Pancreas (tissue), 10 donors: ENCODE data around the gene RAPGEFL1. TPM values are rescaled to one million over a fixed set of nuclear protein-coding genes. Genes with fewer than 3 reads are reported as not detected.

Experiments
- ATAC-seq, 4 donors: fragments of 200-7000 bp; cut with Tn5 transposase; one replicate each; pipeline versions ENCODE4 v1.8.0 to v1.9.1; 2020; ENCODE audit warnings: mild to moderate bottlenecking in 4 of 4, moderate library complexity in 4 of 4
- DNase-seq, 6 donors: peaks; one replicate each; pipeline ENCODE4 v3.0.0-alpha.2; 2020
- FAIRE-seq: peaks from 2 replicates; lab custom pipeline; 2012; peaks lifted over from hg19 to GRCh38; lab: Jason Lieb, UNC
- H3K27ac ChIP-seq, 4 donors: fragments of 200-600 bp; sonication (generic); 1 replicate in 3 of 4; 2 replicates in 1 of 4; pipeline versions ENCODE4 v1.5.0 to v1.8.0; 2020
- H3K27me3 ChIP-seq, 4 donors: fragments of 200-600 bp; one replicate each; pipeline ENCODE4 v1.8.0; 2021
- H3K36me3 ChIP-seq, 3 donors: fragments of 200-600 bp; sonication (generic) in 1 of 3; one replicate each; pipeline versions ENCODE4 v1.5.0 to v1.8.0; 2020 to 2021
- H3K4me1 ChIP-seq, 3 donors: fragments of 200-600 bp; one replicate each; pipeline ENCODE4 v1.8.0; 2021
- H3K4me3 ChIP-seq, 4 donors: fragments of 200-600 bp; sonication (generic) in 2 of 4; one replicate each; pipeline versions ENCODE4 v1.5.0 to v1.8.0; 2020 to 2021
- H3K9me3 ChIP-seq, 4 donors: fragments of 200-600 bp; one replicate each; pipeline ENCODE4 v1.8.0; 2021
- WGBS, 2 donors: extraction: QIAGEN DNeasy Blood & Tissue Kit; methylation state at CpG; one replicate each; pipeline ENCODE4 v1.1.7; 2013; 5-methylcytosine and 5-hydroxymethylcytosine counted together
- intact Hi-C, 3 donors: fragments of 100-400 bp; cut with DNase I; formaldehyde crosslinking; loops; one replicate each; pipeline versions ENCODE4 v1.11.1 to v1.14.2; 2022
- polyA plus RNA-seq, 2 donors: library from polyadenylated mRNA; stranded (reverse); fragments of 200-250 nt; gene quantifications; one replicate each; pipeline ENCODE4 v1.2.3, GENCODE V29; 2013
- total RNA-seq, 6 donors: library from RNA; stranded (reverse); fragmentation: NEBNext Ultra II Directional in 4 of 6; extraction: Animal tissue kit (Norgen Biotek cat#: 25700) in 4 of 6; gene quantifications; one replicate each; pipeline versions ENCODE4 v1.2.1 to v1.2.4, GENCODE V29; 2021 to 2023
- TF ChIP-seq, protein P1 (sequence below), 4 donors: fragments of 200-600 bp; sonication (generic) in 3 of 4; IDR thresholded peaks; one replicate each; pipeline versions ENCODE4 v1.5.0 to v1.8.0; 2021; ENCODE audit warnings: antibody characterized with exemption in 4 of 4
- donor health status: healthy with polysubstance abuse.
- donor health status: DM: no; HTN: no; CAD: no; lungs with moderate emphysema.
- donor health status: DM: no; HTN: no; CAD: no.
- donor health status: control.
- donor health status: control.
- donor health status: Bipolar disorder and iron deficiency.
- donor health status: DM: yes; HTN: yes; CAD: no.
- donor health status: DM: no; HTN: no; CAD: no.
- donor health status: DM: no; HTN: no; CAD: no.
- donor health status: DM: yes; HTN: yes; CAD: no.

The RAPGEFL1 gene
- total and polyA plus RNA-seq, 8 donors = 2.6 to 10.6 (median 4.4) TPM

DNA sequence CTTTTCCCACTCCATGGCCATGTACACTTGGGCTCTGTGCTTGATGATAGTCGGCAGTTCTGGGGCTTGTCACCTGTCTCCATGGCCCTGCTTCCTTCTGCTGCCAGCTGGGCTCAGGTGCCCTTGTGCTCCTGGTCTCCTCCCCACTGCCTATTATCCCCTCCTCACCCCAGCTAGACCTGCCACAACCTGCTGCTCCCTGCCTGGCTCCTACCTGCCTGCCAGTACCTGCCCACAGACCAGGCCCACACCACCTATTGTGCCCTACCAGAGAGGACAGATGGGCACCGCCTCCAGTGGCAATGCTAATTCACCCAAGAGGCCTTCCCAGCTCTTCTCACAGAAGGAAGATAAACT is 538 bp upstream of the RAPGEFL1 start:
- Histone ChIP-seq H3K4me3 (no peak overlapping the region), H3K27me3 (no peaks in the 10 kb centered on the region), H3K4me1 (peaks cover 0 to 11% (median 0%) of the 10 kb centered on the region in 3 donors), H3K9me3 (no peaks in the 10 kb centered on the region), H3K36me3 (peaks cover 0 to 4% (median under 1%) of the 10 kb centered on the region in 3 donors), H3K27ac (no peak overlapping the region)
- TF ChIP-seq, protein P1, sequence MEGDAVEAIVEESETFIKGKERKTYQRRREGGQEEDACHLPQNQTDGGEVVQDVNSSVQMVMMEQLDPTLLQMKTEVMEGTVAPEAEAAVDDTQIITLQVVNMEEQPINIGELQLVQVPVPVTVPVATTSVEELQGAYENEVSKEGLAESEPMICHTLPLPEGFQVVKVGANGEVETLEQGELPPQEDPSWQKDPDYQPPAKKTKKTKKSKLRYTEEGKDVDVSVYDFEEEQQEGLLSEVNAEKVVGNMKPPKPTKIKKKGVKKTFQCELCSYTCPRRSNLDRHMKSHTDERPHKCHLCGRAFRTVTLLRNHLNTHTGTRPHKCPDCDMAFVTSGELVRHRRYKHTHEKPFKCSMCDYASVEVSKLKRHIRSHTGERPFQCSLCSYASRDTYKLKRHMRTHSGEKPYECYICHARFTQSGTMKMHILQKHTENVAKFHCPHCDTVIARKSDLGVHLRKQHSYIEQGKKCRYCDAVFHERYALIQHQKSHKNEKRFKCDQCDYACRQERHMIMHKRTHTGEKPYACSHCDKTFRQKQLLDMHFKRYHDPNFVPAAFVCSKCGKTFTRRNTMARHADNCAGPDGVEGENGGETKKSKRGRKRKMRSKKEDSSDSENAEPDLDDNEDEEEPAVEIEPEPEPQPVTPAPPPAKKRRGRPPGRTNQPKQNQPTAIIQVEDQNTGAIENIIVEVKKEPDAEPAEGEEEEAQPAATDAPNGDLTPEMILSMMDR (IDR thresholded peaks at IDR 0.05) = no peak
- no peak for DNase-seq
- WGBS, 2 donors = 58 to 59% methylated on average over 2 of the region's 2 CpGs
- intact Hi-C loops = no loop called here
- ATAC-seq = peak in 3 of 4 donors; percentile 3 to 13 (median 4)
- FAIRE-seq = no peak

DNA sequence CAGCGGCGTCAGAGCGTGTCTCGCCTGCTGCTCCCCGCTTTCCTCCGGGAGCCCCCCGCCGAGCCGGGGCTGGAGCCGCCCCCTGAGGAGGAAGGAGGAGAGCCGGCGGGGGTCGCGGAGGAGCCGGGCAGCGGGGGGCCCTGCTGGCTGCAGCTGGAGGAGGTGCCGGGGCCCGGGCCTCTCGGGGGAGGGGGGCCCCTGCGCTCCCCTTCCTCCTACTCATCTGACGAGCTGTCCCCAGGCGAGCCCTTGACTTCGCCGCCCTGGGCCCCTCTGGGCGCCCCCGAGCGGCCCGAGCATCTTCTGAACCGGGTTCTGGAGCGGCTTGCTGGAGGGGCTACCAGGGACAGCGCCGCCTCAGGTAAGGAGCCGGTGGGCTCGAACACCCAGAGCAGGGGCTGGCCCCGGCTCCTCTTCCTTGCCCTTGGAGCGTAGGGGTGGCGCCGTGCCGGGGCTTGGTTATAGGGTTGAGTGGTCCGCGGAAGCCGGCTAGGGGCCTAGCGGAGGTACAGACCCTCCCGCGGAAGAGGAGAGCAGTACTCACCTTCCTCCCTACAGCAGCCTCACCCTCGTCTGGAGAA is 841 bp downstream of the RAPGEFL1 start:
- ATAC-seq (peak in 1 of 4 donors; percentile 1), DNase-seq (peak in 2 of 6 donors; percentile 63 to 81)

DNA sequence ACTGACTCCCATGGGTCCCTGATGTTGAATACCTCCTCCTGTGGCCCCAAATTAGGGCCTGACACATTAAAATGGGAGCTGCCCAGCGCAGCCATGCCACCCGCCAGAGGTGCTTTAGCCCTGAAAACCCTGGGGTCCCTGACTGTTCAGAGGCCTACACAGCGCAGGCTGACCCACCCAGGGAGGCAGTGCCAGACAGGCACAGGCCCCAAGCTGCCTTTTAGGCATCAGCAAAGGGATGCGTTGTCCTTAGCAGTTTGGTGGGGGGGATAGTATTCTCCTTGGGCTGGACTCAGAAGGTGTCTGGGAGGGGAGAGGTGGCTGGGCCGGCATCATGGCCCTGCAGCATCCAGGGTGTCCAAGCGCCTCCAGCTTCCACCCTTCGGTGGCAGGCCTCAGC is 1.4 kb downstream of the RAPGEFL1 start:
- DNase-seq (no peak), ATAC-seq (no peak), FAIRE-seq (no peak)
- H3K27ac ChIP-seq = no peak overlapping the region
- TF ChIP-seq, protein P1 (IDR thresholded peaks at IDR 0.05) = no peak
- intact Hi-C loops = no loop called here
- no peaks in the 10 kb centered on the region for H3K36me3 ChIP-seq
- no peaks in the 10 kb centered on the region for H3K9me3 ChIP-seq
- peak overlapping the region in 1 of 4 donors; percentile 63 for H3K4me3 ChIP-seq
- H3K4me1 ChIP-seq = peaks cover 0 to 11% (median 0%) of the 10 kb centered on the region in 3 donors
- 93 to 98% methylated on average over 7 of the region's 7 CpGs for WGBS, 2 donors
- H3K27me3 ChIP-seq = no peaks in the 10 kb centered on the region

More for the DNA sequence above, 841 bp downstream of the RAPGEFL1 start:
- Histone ChIP-seq H3K27me3 (no peaks in the 10 kb centered on the region), H3K9me3 (no peaks in the 10 kb centered on the region), H3K27ac (no peak overlapping the region), H3K4me1 (peaks cover 0 to 11% (median 0%) of the 10 kb centered on the region in 3 donors), H3K4me3 (peak overlapping the region; percentile 35 to 65 (median 54)), H3K36me3 (no peaks in the 10 kb centered on the region)
- intact Hi-C loops = no loop called here
- 30 to 35% methylated on average over 32 to 45 of the region's 46 CpGs for WGBS, 2 donors
- TF ChIP-seq, protein P1 (IDR thresholded peaks at IDR 0.05) = no peak
- FAIRE-seq = no peak

DNA sequence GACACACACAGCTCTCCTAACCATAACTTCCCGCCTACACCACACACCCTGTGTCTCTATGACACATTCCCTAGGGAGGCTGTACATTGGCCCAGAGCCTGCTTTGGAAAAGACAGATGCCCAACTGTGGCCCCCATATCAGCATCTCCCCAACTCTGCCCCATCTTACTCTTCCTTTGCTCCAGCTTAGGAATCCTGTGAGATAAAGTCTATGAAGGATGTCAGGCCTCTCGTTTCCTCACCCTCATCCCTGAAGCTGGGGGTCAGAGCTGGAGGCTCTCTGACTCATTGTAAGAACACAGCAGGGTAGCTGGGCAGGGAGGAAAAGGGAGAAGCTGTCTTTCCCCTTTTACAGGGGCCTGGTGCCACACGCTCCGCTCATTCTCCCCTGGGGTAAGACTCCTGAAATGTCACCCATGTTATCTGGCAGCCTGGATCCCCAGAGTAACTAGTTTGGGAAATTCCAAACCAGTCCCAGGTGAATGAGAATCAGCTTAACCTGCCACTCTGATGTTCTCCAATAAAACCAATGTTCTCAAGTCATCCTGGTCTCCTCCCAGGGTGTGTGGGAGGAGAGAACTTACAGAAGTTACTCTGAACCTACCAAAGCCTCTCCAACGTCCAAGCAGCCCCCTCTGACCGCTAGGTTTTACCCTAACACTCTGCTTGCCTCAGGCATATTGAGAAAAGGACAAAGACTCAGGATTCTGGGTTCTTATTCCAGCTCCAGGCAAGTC is 2.8 kb downstream of the RAPGEFL1 start:
- Histone ChIP-seq H3K9me3 (no peaks in the 10 kb centered on the region), H3K4me3 (no peak overlapping the region), H3K27ac (peak overlapping the region in 1 of 4 donors; percentile 27), H3K36me3 (no peaks in the 10 kb centered on the region), H3K4me1 (peaks cover 0 to 11% (median 0%) of the 10 kb centered on the region in 3 donors), H3K27me3 (no peaks in the 10 kb centered on the region)
- DNase-seq (no peak), FAIRE-seq (no peak), ATAC-seq (no peak)
- 81 to 83% methylated on average over 6 of the region's 6 CpGs for WGBS, 2 donors
- intact Hi-C loops = no loop called here
- TF ChIP-seq, protein P1 (IDR thresholded peaks at IDR 0.05) = no peak
